Karpas-422 (cell line): ENCODE data around the gene AGMAT. TPM values are rescaled to one million over a fixed set of nuclear protein-coding genes. Genes with fewer than 3 reads are reported as not detected.

Source experiments
- DNase-seq: peaks from one replicate; pipeline ENCODE4 v3.0.0-alpha.2; 2015
- H2AFZ ChIP-seq: fragments of 200-600 bp; sonication (generic); 2 replicates; pipeline ENCODE4 v1.6.1; 2014; ENCODE audit warnings: antibody characterized with exemption, low read length, mixed read lengths
- H3K27ac ChIP-seq: fragments of 200-600 bp; sonication (generic); 2 replicates; pipeline ENCODE4 v1.5.1; 2014; ENCODE audit warnings: mild to moderate bottlenecking, low read length, moderate library complexity
- H3K27me3 ChIP-seq: fragments of 200-600 bp; sonication (generic); 2 replicates; pipeline ENCODE4 v1.6.1; 2014; ENCODE audit warnings: low read length, mixed read lengths
- H3K36me3 ChIP-seq: fragments of 200-600 bp; sonication (generic); 2 replicates; pipeline ENCODE4 v1.6.1; 2014; ENCODE audit warnings: low read length, mixed read lengths; ENCODE audit not compliant: insufficient read depth
- H3K4me1 ChIP-seq: fragments of 200-600 bp; sonication (generic); 2 replicates; pipeline ENCODE4 v1.6.1; 2014; ENCODE audit warnings: mild to moderate bottlenecking, low read length, mixed read lengths
- H3K4me2 ChIP-seq: fragments of 200-600 bp; sonication (generic); 2 replicates; pipeline ENCODE4 v1.6.1; 2014; ENCODE audit warnings: low read length, low read depth, mild to moderate bottlenecking; ENCODE audit not compliant: poor library complexity, severe bottlenecking
- H3K4me3 ChIP-seq: fragments of 200-600 bp; sonication (generic); 2 replicates; pipeline ENCODE4 v1.5.1; 2014; ENCODE audit warnings: mild to moderate bottlenecking, antibody characterized with exemption, low read length, mixed read lengths
- H3K79me2 ChIP-seq: fragments of 200-600 bp; sonication (generic); 2 replicates; pipeline ENCODE4 v1.6.1; 2014; ENCODE audit warnings: mild to moderate bottlenecking, low read length, mixed read lengths
- H3K9ac ChIP-seq: fragments of 200-600 bp; sonication (generic); 2 replicates; pipeline ENCODE4 v1.6.0; 2014; ENCODE audit warnings: low read length
- H3K9me2 ChIP-seq: fragments of 200-600 bp; sonication (generic), shearing (Covaris generic); replicated peaks from 2 replicates; pipeline ENCODE4 v1.6.0; 2014; ENCODE audit warnings: mild to moderate bottlenecking, low read length, moderate library complexity; ENCODE audit not compliant: insufficient read depth
- H3K9me3 ChIP-seq: fragments of 300-700, 200-600 bp; sonication (generic); 2 replicates; pipeline ENCODE4 v1.6.1; 2014; ENCODE audit warnings: low read length, mixed read lengths
- H4K20me1 ChIP-seq: fragments of 200-600 bp; sonication (generic); 2 replicates; pipeline ENCODE4 v1.6.1; 2014; ENCODE audit warnings: mild to moderate bottlenecking, antibody characterized with exemption, low read length, low read depth; ENCODE audit not compliant: insufficient read depth
- total RNA-seq: library from RNA; depleted of rRNA; stranded (reverse); fragments of >200 nt; shearing (Covaris generic); gene quantifications from 2 replicates; pipeline ENCODE4 v1.2.3, GENCODE V29; 2014; ENCODE audit warnings: low replicate concordance

Gene AGMAT
- total RNA-seq, 1 experiment from 2014 or later: 3.3 TPM

GRCh38 chr1:15558516-15558915, 26.3 kb downstream of the AGMAT start:
- Histone ChIP-seq H3K36me3 (peaks cover 8% of the 10 kb centered on the region; the same call in 1 of the 2 replicates), H2AFZ (no peak overlapping the region)

DNA sequence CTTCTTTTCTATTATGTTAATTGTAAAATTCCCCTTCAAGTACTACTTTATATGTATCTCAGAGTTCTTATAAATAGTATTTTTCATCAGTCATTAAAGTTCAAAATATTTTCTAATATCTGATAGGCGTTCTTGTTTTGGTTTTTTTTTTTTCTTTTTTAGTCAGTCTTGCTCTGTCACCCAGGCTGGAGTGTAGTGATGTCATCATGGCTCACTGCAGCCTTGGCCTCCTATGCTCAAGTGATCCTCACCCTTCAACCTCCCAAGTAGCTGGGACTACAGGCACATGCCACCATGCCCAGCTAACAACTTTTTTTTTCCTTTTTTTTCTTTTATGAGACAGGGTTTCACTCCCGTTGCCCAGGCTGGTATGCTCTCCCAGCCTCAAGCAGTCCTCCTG, 27.3 kb downstream of the AGMAT start:
- no peak overlapping the region for H3K9ac ChIP-seq
- no peak overlapping the region for H3K4me2 ChIP-seq
- no peaks in the 10 kb centered on the region for H3K79me2 ChIP-seq
- H3K9me2 ChIP-seq: no peaks in the 10 kb centered on the region
- H4K20me1 ChIP-seq: no peaks in the 10 kb centered on the region
- peaks cover 5% of the 10 kb centered on the region; the same call in 1 of the 2 replicates for H3K36me3 ChIP-seq
- H3K4me1 ChIP-seq: no peaks in the 10 kb centered on the region
- H3K9me3 ChIP-seq: no peaks in the 10 kb centered on the region
- DNase-seq: no peak
- H3K4me3 ChIP-seq: no peak overlapping the region
- H3K27me3 ChIP-seq: no peaks in the 10 kb centered on the region
- H3K27ac ChIP-seq: no peak overlapping the region
- H2AFZ ChIP-seq: no peak overlapping the region

More at GRCh38 chr1:15558516-15558915, 26.3 kb downstream of the AGMAT start:
- H3K4me2 ChIP-seq: no peak overlapping the region
- DNase-seq: no peak
- H3K9me3 ChIP-seq: no peaks in the 10 kb centered on the region
- no peaks in the 10 kb centered on the region for H3K4me1 ChIP-seq
- no peaks in the 10 kb centered on the region for H3K27me3 ChIP-seq
- no peaks in the 10 kb centered on the region for H4K20me1 ChIP-seq
- no peaks in the 10 kb centered on the region for H3K79me2 ChIP-seq
- no peaks in the 10 kb centered on the region for H3K9me2 ChIP-seq
- H3K27ac ChIP-seq: no peak overlapping the region
- H3K9ac ChIP-seq: no peak overlapping the region
- no peak overlapping the region for H3K4me3 ChIP-seq

DNA sequence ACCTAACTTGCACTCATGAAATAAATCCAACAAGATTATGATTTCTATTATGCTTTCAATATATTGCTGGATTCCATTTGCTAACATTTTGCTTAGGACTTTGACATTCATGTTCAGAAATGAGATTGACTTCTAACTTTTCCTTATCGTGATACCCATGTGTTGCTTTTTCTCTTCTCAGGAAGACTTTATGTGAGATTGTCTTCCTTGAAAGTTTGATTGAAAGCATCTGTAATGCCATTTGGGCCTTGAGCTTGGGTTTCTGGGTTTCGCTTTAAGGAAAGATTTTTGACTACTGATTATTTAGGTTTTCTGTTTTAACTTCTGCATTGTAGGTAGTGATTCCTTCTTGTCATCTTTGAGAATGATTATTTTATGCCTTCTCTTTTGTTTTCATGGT, 27.8 kb downstream of the AGMAT start:
- no peak overlapping the region for H3K4me3 ChIP-seq

DNA sequence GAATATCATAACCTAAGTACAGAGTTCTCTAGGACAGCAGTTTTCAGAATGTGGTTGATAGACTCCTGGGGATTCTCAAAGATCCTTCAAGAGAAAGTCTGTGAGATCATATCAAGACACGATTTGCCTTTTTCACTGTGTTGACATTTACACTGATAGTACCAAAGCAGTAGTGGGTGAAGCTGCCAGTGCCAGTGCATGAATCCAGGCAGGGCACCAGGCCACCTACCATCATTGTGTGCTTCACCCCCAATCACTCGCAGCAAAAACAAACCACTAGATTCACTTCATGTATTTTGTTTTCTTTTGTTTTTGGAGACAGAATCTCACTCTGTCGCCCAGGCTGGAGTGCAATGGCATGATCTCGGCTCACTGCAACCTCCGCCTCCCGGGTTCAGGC, 34.3 kb downstream of the AGMAT start:
- no peak overlapping the region for H3K4me3 ChIP-seq
- no peaks in the 10 kb centered on the region for H3K9me2 ChIP-seq

More for the DNA sequence above, 27.8 kb downstream of the AGMAT start:
- no peaks in the 10 kb centered on the region for H4K20me1 ChIP-seq
- no peaks in the 10 kb centered on the region for H3K9me2 ChIP-seq
- no peak overlapping the region for H3K9ac ChIP-seq
- H3K4me2 ChIP-seq: no peak overlapping the region
- H3K4me1 ChIP-seq: no peaks in the 10 kb centered on the region
- no peak for DNase-seq
- no peak overlapping the region for H3K27ac ChIP-seq
- H3K79me2 ChIP-seq: no peaks in the 10 kb centered on the region
- peaks cover 5% of the 10 kb centered on the region; the same call in 1 of the 2 replicates for H3K36me3 ChIP-seq
- no peaks in the 10 kb centered on the region for H3K9me3 ChIP-seq
- no peaks in the 10 kb centered on the region for H3K27me3 ChIP-seq
- H2AFZ ChIP-seq: no peak overlapping the region

GRCh38 chr1:15546641-15547040, 38.2 kb downstream of the AGMAT start:
- no peaks in the 10 kb centered on the region for H3K79me2 ChIP-seq
- H4K20me1 ChIP-seq: no peaks in the 10 kb centered on the region
- H3K27ac ChIP-seq: no peak overlapping the region
- no peak overlapping the region for H3K4me2 ChIP-seq
- no peak for DNase-seq
- H3K9ac ChIP-seq: no peak overlapping the region
- no peaks in the 10 kb centered on the region for H3K4me1 ChIP-seq
- no peaks in the 10 kb centered on the region for H3K9me2 ChIP-seq
- no peak overlapping the region for H2AFZ ChIP-seq
- H3K9me3 ChIP-seq: no peaks in the 10 kb centered on the region
- peaks cover 31% of the 10 kb centered on the region; the same call in 1 of the 2 replicates for H3K36me3 ChIP-seq
- no peak overlapping the region for H3K4me3 ChIP-seq
- H3K27me3 ChIP-seq: no peaks in the 10 kb centered on the region

More for the DNA sequence above, 34.3 kb downstream of the AGMAT start:
- H3K36me3 ChIP-seq: peaks cover 10% of the 10 kb centered on the region; the same call in 1 of the 2 replicates
- H3K79me2 ChIP-seq: no peaks in the 10 kb centered on the region
- DNase-seq: no peak
- H3K27ac ChIP-seq: no peak overlapping the region
- H3K4me2 ChIP-seq: no peak overlapping the region
- no peaks in the 10 kb centered on the region for H3K27me3 ChIP-seq
- no peak overlapping the region for H3K9ac ChIP-seq
- H4K20me1 ChIP-seq: no peaks in the 10 kb centered on the region
- no peak overlapping the region for H2AFZ ChIP-seq
- no peaks in the 10 kb centered on the region for H3K9me3 ChIP-seq
- H3K4me1 ChIP-seq: no peaks in the 10 kb centered on the region

- H3K9me3 ChIP-seq: no peaks in the 10 kb centered on the region
- no peaks in the 10 kb centered on the region for H4K20me1 ChIP-seq
- no peak for DNase-seq
- H3K4me3 ChIP-seq: no peak overlapping the region
- peaks cover 31% of the 10 kb centered on the region; the same call in 1 of the 2 replicates for H3K36me3 ChIP-seq
- no peaks in the 10 kb centered on the region for H3K79me2 ChIP-seq
- H3K9me2 ChIP-seq: no peaks in the 10 kb centered on the region
- H3K9ac ChIP-seq: no peak overlapping the region
- H3K27ac ChIP-seq: no peak overlapping the region
- H3K27me3 ChIP-seq: no peaks in the 10 kb centered on the region
- no peak overlapping the region for H2AFZ ChIP-seq
- H3K4me2 ChIP-seq: no peak overlapping the region
- H3K4me1 ChIP-seq: no peaks in the 10 kb centered on the region
These were observed 41.0 kb downstream of the AGMAT start for GRCh38 chr1:15543589-15544568.

- Histone ChIP-seq H2AFZ (no peak overlapping the region), H3K36me3 (peaks cover 30% of the 10 kb centered on the region; the same call in 1 of the 2 replicates)
These were observed 41.6 kb downstream of the AGMAT start for GRCh38 chr1:15543251-15543588.

GRCh38 chr1:15542388-15543250, 42.2 kb downstream of the AGMAT start:
- Histone ChIP-seq H3K9me3 (no peaks in the 10 kb centered on the region), H4K20me1 (no peaks in the 10 kb centered on the region), H3K4me2 (no peak overlapping the region), H3K79me2 (no peaks in the 10 kb centered on the region), H3K9me2 (no peaks in the 10 kb centered on the region), H3K27me3 (no peaks in the 10 kb centered on the region), H3K27ac (no peak overlapping the region), H3K4me1 (no peaks in the 10 kb centered on the region), H3K4me3 (no peak overlapping the region), H2AFZ (no peak overlapping the region), H3K36me3 (peaks cover 25% of the 10 kb centered on the region; the same call in 1 of the 2 replicates), H3K9ac (no peak overlapping the region)
- no peak for DNase-seq

More at GRCh38 chr1:15543251-15543588, 41.6 kb downstream of the AGMAT start:
- Histone ChIP-seq H3K9me2 (no peaks in the 10 kb centered on the region), H4K20me1 (no peaks in the 10 kb centered on the region), H3K79me2 (no peaks in the 10 kb centered on the region), H3K4me3 (no peak overlapping the region), H3K9me3 (no peaks in the 10 kb centered on the region), H3K27me3 (no peaks in the 10 kb centered on the region), H3K4me1 (no peaks in the 10 kb centered on the region), H3K4me2 (no peak overlapping the region), H3K9ac (no peak overlapping the region), H3K27ac (no peak overlapping the region)
- DNase-seq: no peak
